ENCODE measurements around the gene ZNF407.

- no peak for TF ChIP-seq CREB5 (CRISPR knock-in tag; IDR thresholded peaks at IDR 0.05; ENCODE audit: low read depth)
- TF ChIP-seq ZFP30 (CRISPR knock-in tag; IDR thresholded peaks at IDR 0.05) = no peak
- no peak for TF ChIP-seq ARNTL (CRISPR knock-in tag; IDR thresholded peaks at IDR 0.05; ENCODE audit: borderline replicate concordance, low read depth)
- TF ChIP-seq CSRNP3 (CRISPR knock-in tag; IDR thresholded peaks at IDR 0.05) = no peak
- TF ChIP-seq GLIS3 (CRISPR knock-in tag; IDR thresholded peaks at IDR 0.05) = no peak
- no peak for TF ChIP-seq ZC3H10 (CRISPR knock-in tag; IDR thresholded peaks at IDR 0.05)
- TF ChIP-seq CSDC2 (CRISPR knock-in tag; IDR thresholded peaks at IDR 0.05) = no peak
- no peak for TF ChIP-seq ZNF8 (CRISPR knock-in tag; IDR thresholded peaks at IDR 0.05)
Measured at GRCh38 chr18:74598350-74599001, 806 bp downstream of the ZNF407 start.
